ENCODE measurements around the gene MBP.

MBP gene

GRCh38 chr18:77092104-77093066, 40.2 kb downstream of the MBP start:
- Histone ChIP-seq H2AFZ (ENCODE audit: low read length) (no peak overlapping the region), H3K9ac (ENCODE audit: low read length) (no peak overlapping the region), H3F3A (ENCODE audit: insufficient read depth, low read length) (no peaks in the 10 kb centered on the region), H3K9me2 (ENCODE audit: low read depth, low read length) (no peaks in the 10 kb centered on the region), H3K27me3 (ENCODE audit: insufficient read depth, low read length) (no peaks in the 10 kb centered on the region), H3K4me1 (ENCODE audit: insufficient read depth, low read length, severe bottlenecking) (peaks cover 79% of the 10 kb centered on the region), H3K4me2 (ENCODE audit: low read length) (no peak overlapping the region), H3K27ac (ENCODE audit: low read depth, low read length, poor library complexity, severe bottlenecking) (peak overlapping the region; percentile 23), H4K20me1 (ENCODE audit: insufficient read depth, low read length) (no peaks in the 10 kb centered on the region), H3K79me2 (ENCODE audit: insufficient read depth, low read length) (0 out of 2 replicates have a peak, but pooled peaks cover 4% of the 10 kb centered on the region), H3K9me3 (ENCODE audit: low read length) (no peaks in the 10 kb centered on the region), H3K4me3 (ENCODE audit: low read depth, low read length, poor library complexity, severe bottlenecking) (no peak overlapping the region), H3K36me3 (ENCODE audit: insufficient read depth, low read length) (peaks cover 46% of the 10 kb centered on the region)
- no peak for TF ChIP-seq EZH2 (IDR thresholded peaks at IDR 0.05; ENCODE audit: borderline replicate concordance, low read length)
- TF ChIP-seq CTCF (IDR thresholded peaks at IDR 0.05; ENCODE audit: low read length) = no peak

GRCh38 chr18:77091366-77091765, 41.2 kb downstream of the MBP start:
- TF ChIP-seq EZH2 (IDR thresholded peaks at IDR 0.05; ENCODE audit: borderline replicate concordance, low read length) = no peak
- no peak for TF ChIP-seq CTCF (IDR thresholded peaks at IDR 0.05; ENCODE audit: low read length)
- H3K36me3 ChIP-seq (ENCODE audit: insufficient read depth, low read length) = peaks cover 46% of the 10 kb centered on the region
- 0 out of 2 replicates have a peak, but pooled peaks cover 4% of the 10 kb centered on the region for H3K79me2 ChIP-seq (ENCODE audit: insufficient read depth, low read length)
- H3F3A ChIP-seq (ENCODE audit: insufficient read depth, low read length) = no peaks in the 10 kb centered on the region
- H3K9ac ChIP-seq (ENCODE audit: low read length) = no peak overlapping the region
- H3K27ac ChIP-seq (ENCODE audit: low read depth, low read length, poor library complexity, severe bottlenecking) = peak overlapping the region; percentile 38
- peak overlapping the region; percentile 20; the same call in 1 of the 2 replicates for H3K4me2 ChIP-seq (ENCODE audit: low read length)
- H3K27me3 ChIP-seq (ENCODE audit: insufficient read depth, low read length) = no peaks in the 10 kb centered on the region
- H3K9me3 ChIP-seq (ENCODE audit: low read length) = no peaks in the 10 kb centered on the region
- no peaks in the 10 kb centered on the region for H4K20me1 ChIP-seq (ENCODE audit: insufficient read depth, low read length)
- no peak overlapping the region for H3K4me3 ChIP-seq (ENCODE audit: low read depth, low read length, poor library complexity, severe bottlenecking)
- no peak overlapping the region for H2AFZ ChIP-seq (ENCODE audit: low read length)
- peaks cover 68% of the 10 kb centered on the region for H3K4me1 ChIP-seq (ENCODE audit: insufficient read depth, low read length, severe bottlenecking)
- H3K9me2 ChIP-seq (ENCODE audit: low read depth, low read length) = no peaks in the 10 kb centered on the region

- Histone ChIP-seq H3K4me2 (ENCODE audit: low read length) (peak overlapping the region; percentile 8; the same call in 1 of the 2 replicates), H3K9ac (ENCODE audit: low read length) (peak overlapping the region; percentile 7; the same call in 1 of the 2 replicates), H3K4me3 (ENCODE audit: low read depth, low read length, poor library complexity, severe bottlenecking) (no peak overlapping the region), H3F3A (ENCODE audit: insufficient read depth, low read length) (no peaks in the 10 kb centered on the region), H2AFZ (ENCODE audit: low read length) (no peak overlapping the region), H4K20me1 (ENCODE audit: insufficient read depth, low read length) (no peaks in the 10 kb centered on the region), H3K27ac (ENCODE audit: low read depth, low read length, poor library complexity, severe bottlenecking) (peak overlapping the region; percentile 74), H3K36me3 (ENCODE audit: insufficient read depth, low read length) (peaks cover 44% of the 10 kb centered on the region), H3K9me2 (ENCODE audit: low read depth, low read length) (no peaks in the 10 kb centered on the region), H3K9me3 (ENCODE audit: low read length) (no peaks in the 10 kb centered on the region), H3K27me3 (ENCODE audit: insufficient read depth, low read length) (no peaks in the 10 kb centered on the region), H3K79me2 (ENCODE audit: insufficient read depth, low read length) (0 out of 2 replicates have a peak, but pooled peaks cover 4% of the 10 kb centered on the region), H3K4me1 (ENCODE audit: insufficient read depth, low read length, severe bottlenecking) (peaks cover 61% of the 10 kb centered on the region)
- TF ChIP-seq EZH2 (IDR thresholded peaks at IDR 0.05; ENCODE audit: borderline replicate concordance, low read length) (no peak), CTCF (IDR thresholded peaks at IDR 0.05; ENCODE audit: low read length) (no peak)
Measured at GRCh38 chr18:77090546-77091174, 41.9 kb downstream of the MBP start.
